Measurements from ENCODE around the gene PHKB.

PHKB gene

DNA sequence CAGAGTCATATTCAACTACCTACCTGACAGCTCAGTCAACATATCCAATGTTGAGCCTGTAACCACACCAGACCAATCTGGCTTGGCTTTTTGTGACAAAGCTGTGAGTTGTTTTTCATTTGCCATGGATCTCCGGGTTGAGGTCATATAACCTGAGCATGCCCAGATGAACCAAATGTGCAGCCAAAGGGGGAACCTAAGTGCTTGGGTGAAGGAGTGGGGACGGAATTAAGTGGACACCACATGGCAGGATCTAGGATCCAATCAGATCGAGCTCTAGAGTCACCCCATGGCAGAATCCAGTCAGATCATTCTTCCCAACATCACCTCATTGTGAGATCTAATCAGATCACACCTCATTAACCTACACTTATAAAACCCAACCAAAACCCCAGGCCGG is 258.6 kb downstream of the PHKB start:
- no peak for DNase-seq (ENCODE audit: low read depth, low spot score)
- TF ChIP-seq, protein P1, sequence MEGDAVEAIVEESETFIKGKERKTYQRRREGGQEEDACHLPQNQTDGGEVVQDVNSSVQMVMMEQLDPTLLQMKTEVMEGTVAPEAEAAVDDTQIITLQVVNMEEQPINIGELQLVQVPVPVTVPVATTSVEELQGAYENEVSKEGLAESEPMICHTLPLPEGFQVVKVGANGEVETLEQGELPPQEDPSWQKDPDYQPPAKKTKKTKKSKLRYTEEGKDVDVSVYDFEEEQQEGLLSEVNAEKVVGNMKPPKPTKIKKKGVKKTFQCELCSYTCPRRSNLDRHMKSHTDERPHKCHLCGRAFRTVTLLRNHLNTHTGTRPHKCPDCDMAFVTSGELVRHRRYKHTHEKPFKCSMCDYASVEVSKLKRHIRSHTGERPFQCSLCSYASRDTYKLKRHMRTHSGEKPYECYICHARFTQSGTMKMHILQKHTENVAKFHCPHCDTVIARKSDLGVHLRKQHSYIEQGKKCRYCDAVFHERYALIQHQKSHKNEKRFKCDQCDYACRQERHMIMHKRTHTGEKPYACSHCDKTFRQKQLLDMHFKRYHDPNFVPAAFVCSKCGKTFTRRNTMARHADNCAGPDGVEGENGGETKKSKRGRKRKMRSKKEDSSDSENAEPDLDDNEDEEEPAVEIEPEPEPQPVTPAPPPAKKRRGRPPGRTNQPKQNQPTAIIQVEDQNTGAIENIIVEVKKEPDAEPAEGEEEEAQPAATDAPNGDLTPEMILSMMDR (IDR thresholded peaks at IDR 0.05; ENCODE audit: insufficient read depth, low read length, missing control alignments) = no peak
- H3K4me3 ChIP-seq (ENCODE audit: low read depth, low read length) = no peak overlapping the region
- CTCF ChIA-PET = no interaction called here
- POLR2A ChIA-PET = no interaction called here

DNA sequence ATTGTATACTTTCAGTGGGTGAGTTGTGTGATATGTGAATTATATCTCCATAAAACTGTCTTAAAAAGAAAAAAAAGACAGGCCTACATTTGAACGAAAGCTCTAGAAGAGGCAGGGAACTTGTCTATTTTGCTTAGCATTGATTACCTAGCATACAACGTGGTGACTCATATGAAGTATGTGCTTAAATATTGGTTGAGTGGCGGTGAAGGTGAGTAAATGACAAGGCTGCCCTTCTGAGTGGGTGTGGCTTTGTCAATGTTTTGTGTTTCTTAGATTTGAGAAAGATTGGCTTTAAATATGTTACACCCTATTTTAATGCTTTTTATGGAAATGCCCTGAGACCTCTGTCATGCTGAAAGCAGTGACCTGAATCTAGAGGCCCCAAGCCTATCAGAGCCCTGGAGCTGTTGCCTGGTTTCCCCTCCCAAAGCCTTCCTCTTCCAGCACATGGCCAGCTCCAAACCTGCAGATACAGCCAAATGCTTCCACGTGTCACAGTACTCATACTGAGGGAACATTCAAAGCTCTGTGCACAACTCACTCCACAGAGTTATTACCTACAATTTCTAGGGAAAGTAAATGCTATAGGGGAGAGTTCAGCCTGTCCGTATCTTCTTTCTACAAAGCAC is 260.0 kb downstream of the PHKB start:
- ChIA-PET POLR2A (no interaction called here), CTCF (no interaction called here)
- H3K4me3 ChIP-seq (ENCODE audit: low read depth, low read length) = no peak overlapping the region
- TF ChIP-seq, protein P1 (IDR thresholded peaks at IDR 0.05; ENCODE audit: insufficient read depth, low read length, missing control alignments) = no peak
- no peak for DNase-seq (ENCODE audit: low read depth, low spot score)

DNA sequence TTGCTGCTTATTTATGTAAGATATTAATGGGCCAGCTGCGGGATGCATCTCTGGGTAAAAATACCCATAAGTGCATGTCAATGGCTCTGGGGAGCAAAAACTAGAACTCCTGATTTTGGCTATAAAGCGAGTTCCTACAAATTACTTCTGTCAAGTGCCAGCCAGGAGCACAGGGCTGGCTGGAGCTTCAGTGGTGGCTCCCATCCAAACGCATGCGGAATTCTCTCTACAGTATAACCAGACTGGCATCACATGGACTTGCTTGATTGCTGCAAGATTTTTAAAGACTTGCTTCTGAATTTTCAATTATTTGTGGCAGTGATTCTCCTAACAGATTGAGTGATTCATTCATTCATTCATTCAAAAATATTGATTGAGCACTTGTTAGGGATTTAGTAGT is 260.9 kb downstream of the PHKB start:
- ChIA-PET CTCF (no interaction called here), POLR2A (no interaction called here)
- TF ChIP-seq, protein P1 (IDR thresholded peaks at IDR 0.05; ENCODE audit: insufficient read depth, low read length, missing control alignments) = no peak
- no peak for DNase-seq (ENCODE audit: low read depth, low spot score)
- H3K4me3 ChIP-seq (ENCODE audit: low read depth, low read length) = no peak overlapping the region

DNA sequence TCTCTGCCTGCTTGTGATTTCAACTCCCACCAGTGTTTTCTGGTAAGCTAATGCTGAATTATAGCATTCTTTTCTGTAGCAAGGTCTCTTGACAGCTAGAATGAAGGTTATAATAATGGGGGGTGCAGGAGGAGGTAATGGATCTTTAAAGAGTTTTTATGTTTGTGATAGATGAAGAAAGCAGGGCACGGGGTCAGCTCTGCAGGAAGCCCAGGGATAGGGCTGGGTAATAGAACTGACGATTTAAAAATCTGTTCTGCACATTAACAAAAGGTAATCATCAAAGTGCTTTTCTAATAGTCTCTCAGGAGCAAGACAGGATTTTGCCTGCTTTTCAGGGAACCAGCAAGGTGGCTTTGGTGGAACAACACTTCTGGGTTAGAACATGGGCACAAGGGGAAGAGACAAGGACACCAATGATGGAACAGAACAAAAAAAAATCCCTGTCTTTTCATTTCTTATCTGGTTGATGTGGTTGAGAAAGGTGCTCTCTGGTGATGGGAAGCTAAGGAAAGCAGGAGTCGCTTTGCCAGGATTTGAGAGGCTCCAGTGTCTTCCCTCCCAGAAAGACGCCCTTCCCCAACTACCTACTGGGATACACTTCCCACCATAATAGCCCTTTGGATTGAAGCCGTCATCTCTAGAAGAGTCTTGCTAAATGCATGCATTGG is 263.1 kb downstream of the PHKB start:
- ChIA-PET CTCF (interaction anchor here (1.0 kb wide), 1 partner anchor 9 kb away, joined by 3 read pairs; no protein-coding TSS in a partner anchor), POLR2A (no interaction called here)
- TF ChIP-seq, protein P1 (IDR thresholded peaks at IDR 0.05; ENCODE audit: insufficient read depth, low read length, missing control alignments) = no peak
- no peak for DNase-seq (ENCODE audit: low read depth, low spot score)
- no peak overlapping the region for H3K4me3 ChIP-seq (ENCODE audit: low read depth, low read length)

DNA sequence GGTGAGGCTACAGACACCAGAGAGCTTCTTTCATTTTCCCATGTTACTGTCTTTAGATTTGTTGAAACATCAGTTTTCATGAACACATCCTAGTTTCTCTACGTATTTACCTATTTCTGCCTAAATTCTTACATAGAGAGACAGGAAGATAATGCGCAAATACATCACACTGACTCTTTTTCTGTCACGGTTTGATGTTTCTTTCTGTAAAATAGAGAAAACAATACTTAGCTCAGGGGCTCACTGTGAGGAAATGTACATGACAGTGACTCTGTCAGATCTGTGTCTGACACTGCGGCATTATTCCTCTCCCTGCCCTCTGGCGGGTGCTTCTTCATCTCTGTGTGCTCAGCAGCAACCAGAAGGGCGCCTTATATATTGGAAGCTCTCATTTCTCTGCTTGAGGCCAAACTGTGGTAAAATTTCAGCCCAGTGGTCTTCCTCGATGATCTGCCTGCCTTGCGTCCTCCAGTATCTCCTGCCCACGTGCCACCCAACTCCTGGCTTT is 264.1 kb downstream of the PHKB start:
- ChIA-PET CTCF (no interaction called here), POLR2A (no interaction called here)

DNA sequence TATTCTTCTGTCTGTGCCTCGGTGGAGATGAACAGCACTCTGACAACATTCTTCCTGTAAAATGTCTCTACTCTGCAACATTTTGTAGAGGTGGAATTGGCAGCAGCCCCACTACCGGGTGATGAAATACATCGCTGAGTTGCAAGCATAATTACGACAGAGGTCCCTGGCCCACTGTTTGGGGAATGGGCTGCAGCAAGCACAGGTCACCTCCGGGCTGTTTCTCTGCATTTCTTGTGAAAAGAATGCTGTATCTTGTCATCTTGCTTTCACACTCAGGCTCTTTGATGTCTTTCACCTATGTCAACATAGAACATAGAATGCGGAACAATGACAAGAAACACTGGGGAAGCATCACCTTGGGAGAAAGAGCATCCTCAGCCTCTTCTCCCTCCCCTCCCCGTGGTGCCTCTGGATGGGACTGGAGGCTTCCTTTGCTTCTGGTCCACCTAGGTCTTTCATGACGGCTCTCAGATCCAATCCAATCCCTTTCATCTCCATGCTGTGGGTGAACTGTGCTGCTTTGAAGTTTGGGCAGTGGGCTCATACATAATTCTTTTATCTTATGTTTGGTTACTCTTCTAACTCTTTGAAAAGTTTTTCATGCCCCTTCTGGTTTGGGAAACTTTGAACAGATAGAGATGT is 265.0 kb downstream of the PHKB start:
- POLR2A ChIA-PET = no interaction called here
- DNase-seq (ENCODE audit: low read depth, low spot score) = no peak

More for the DNA sequence above, 264.1 kb downstream of the PHKB start:
- TF ChIP-seq, protein P1 (IDR thresholded peaks at IDR 0.05; ENCODE audit: insufficient read depth, low read length, missing control alignments) = no peak
- no peak for DNase-seq (ENCODE audit: low read depth, low spot score)
- H3K4me3 ChIP-seq (ENCODE audit: low read depth, low read length) = no peak overlapping the region

More for the DNA sequence above, 265.0 kb downstream of the PHKB start:
- no peak overlapping the region for H3K4me3 ChIP-seq (ENCODE audit: low read depth, low read length)
- CTCF ChIA-PET = no interaction called here
- TF ChIP-seq, protein P1 (IDR thresholded peaks at IDR 0.05; ENCODE audit: insufficient read depth, low read length, missing control alignments) = no peak

All from AG04449 (cell line).